ENCODE measurements around the gene CLSTN2. TPM values are rescaled to one million over a fixed set of nuclear protein-coding genes. Genes with fewer than 3 reads are reported as not detected.

Gene CLSTN2
- total RNA-seq, 2 donors from 2014 or later, result 13.6 to 28.3 TPM

GRCh38 chr3:140246578-140246977, 311.6 kb downstream of the CLSTN2 start:
- Histone ChIP-seq H3K4me3 (no peak overlapping the region), H3K27ac (no peak overlapping the region), H3K27me3 (no peaks in the 10 kb centered on the region), H3K36me3 (no peaks in the 10 kb centered on the region), H3K4me1 (peaks cover 0 to 9% of the 10 kb centered on the region in 2 donors), H3K9me3 (no peaks in the 10 kb centered on the region)
- no peak for TF ChIP-seq CTCF (IDR thresholded peaks at IDR 0.05)
- no peak for DNase-seq (ENCODE audit: low spot score)

- Histone ChIP-seq H3K27me3 (no peaks in the 10 kb centered on the region), H3K9me3 (no peaks in the 10 kb centered on the region), H3K36me3 (no peaks in the 10 kb centered on the region), H3K27ac (no peak overlapping the region), H3K4me3 (no peak overlapping the region), H3K4me1 (peaks cover 0 to 6% of the 10 kb centered on the region in 2 donors)
- no peak for DNase-seq (ENCODE audit: low spot score)
- no peak for TF ChIP-seq CTCF (IDR thresholded peaks at IDR 0.05)
Observed at GRCh38 chr3:140247775-140248174, 312.8 kb downstream of the CLSTN2 start.

GRCh38 chr3:140249188-140249587, 314.2 kb downstream of the CLSTN2 start:
- Histone ChIP-seq H3K36me3 (no peaks in the 10 kb centered on the region), H3K9me3 (no peaks in the 10 kb centered on the region), H3K4me1 (no peaks in the 10 kb centered on the region), H3K4me3 (no peak overlapping the region), H3K27me3 (no peaks in the 10 kb centered on the region), H3K27ac (no peak overlapping the region)
- DNase-seq (ENCODE audit: low spot score), result no peak
- no peak for TF ChIP-seq CTCF (IDR thresholded peaks at IDR 0.05)

GRCh38 chr3:140250010-140250855, 315.2 kb downstream of the CLSTN2 start:
- peak overlapping the region; percentile 38 to 69 for H3K27ac ChIP-seq

GRCh38 chr3:140250945-140251344, 316.0 kb downstream of the CLSTN2 start:
- Histone ChIP-seq H3K4me1 (no peaks in the 10 kb centered on the region), H3K36me3 (no peaks in the 10 kb centered on the region), H3K27ac (peak overlapping the region; percentile 38 to 69), H3K4me3 (no peak overlapping the region), H3K9me3 (no peaks in the 10 kb centered on the region), H3K27me3 (no peaks in the 10 kb centered on the region)
- no peak for DNase-seq (ENCODE audit: low spot score)
- no peak for TF ChIP-seq CTCF (IDR thresholded peaks at IDR 0.05)

More at GRCh38 chr3:140250010-140250855, 315.2 kb downstream of the CLSTN2 start:
- Histone ChIP-seq H3K36me3 (no peaks in the 10 kb centered on the region), H3K4me3 (no peak overlapping the region), H3K4me1 (no peaks in the 10 kb centered on the region), H3K27me3 (no peaks in the 10 kb centered on the region), H3K9me3 (no peaks in the 10 kb centered on the region)
- TF ChIP-seq CTCF (IDR thresholded peaks at IDR 0.05), result no peak
- DNase-seq (ENCODE audit: low spot score), result no peak

Data from right atrium auricular region (tissue), 2 donors.